Peyer's patch (tissue), 4 donors: Measurements from ENCODE around the gene REXO1. TPM values are rescaled to one million over a fixed set of nuclear protein-coding genes. Genes with fewer than 3 reads are reported as not detected.

Experiments used
- DNase-seq, 3 donors: peaks; one replicate each; pipeline ENCODE4 v3.0.0-alpha.2; 2017 to 2019
- H3K27ac ChIP-seq, 4 donors: fragments of 200-600 bp; sonication (generic); one replicate each; pipeline ENCODE4 v1.5.1; 2016 to 2019
- H3K27me3 ChIP-seq, 2 donors: fragments of 200-600 bp; sonication (generic); one replicate each; pipeline ENCODE4 v1.5.1; 2019
- H3K36me3 ChIP-seq, 3 donors: fragments of 200-600 bp; sonication (generic); one replicate each; pipeline ENCODE4 v1.5.1; 2016 to 2019
- H3K4me1 ChIP-seq, 4 donors: fragments of 200-600 bp; sonication (generic); one replicate each; pipeline ENCODE4 v1.5.1; 2016 to 2019
- H3K4me3 ChIP-seq, 4 donors: fragments of 200-600 bp; sonication (generic); 1 replicate in 3 of 4; 2 replicates in 1 of 4; pipeline ENCODE4 v1.5.1; 2016 to 2019; ENCODE audit warnings: mild to moderate bottlenecking in 1 of 4
- H3K9me3 ChIP-seq, 4 donors: fragments of 200-600 bp; sonication (generic); one replicate each; pipeline ENCODE4 v1.5.1; 2016 to 2019; ENCODE audit warnings: mild to moderate bottlenecking in 1 of 4
- POLR2A ChIP-seq, 2 donors: fragments of 450-650 bp; IDR thresholded peaks; one replicate each; pipeline ENCODE4 v1.5.1; 2017; ENCODE audit warnings: antibody characterized with exemption in 2 of 2, mild to moderate bottlenecking in 2 of 2, moderate library complexity in 2 of 2
- total RNA-seq, 4 donors: library from RNA; depleted of rRNA; stranded (reverse); fragments of >200 nt; gene quantifications; one replicate each; pipeline ENCODE4 v1.1.0, GENCODE V29; 2016
- TF ChIP-seq, protein P1 (sequence below), 6 experiments: fragments of 450-650 bp in 4 of 6; fragments of 200-600 bp in 2 of 6; sonication (generic) in 1 of 6; IDR thresholded peaks; one replicate each; pipeline ENCODE4 v1.5.1; 2017 to 2019; ENCODE audit warnings: antibody characterized with exemption in 6 of 6, mild to moderate bottlenecking in 3 of 6, moderate library complexity in 1 of 6

REXO1 gene
- total RNA-seq, 4 donors from 2014 or later: 47.0 to 101 (median 57.2) TPM

DNA sequence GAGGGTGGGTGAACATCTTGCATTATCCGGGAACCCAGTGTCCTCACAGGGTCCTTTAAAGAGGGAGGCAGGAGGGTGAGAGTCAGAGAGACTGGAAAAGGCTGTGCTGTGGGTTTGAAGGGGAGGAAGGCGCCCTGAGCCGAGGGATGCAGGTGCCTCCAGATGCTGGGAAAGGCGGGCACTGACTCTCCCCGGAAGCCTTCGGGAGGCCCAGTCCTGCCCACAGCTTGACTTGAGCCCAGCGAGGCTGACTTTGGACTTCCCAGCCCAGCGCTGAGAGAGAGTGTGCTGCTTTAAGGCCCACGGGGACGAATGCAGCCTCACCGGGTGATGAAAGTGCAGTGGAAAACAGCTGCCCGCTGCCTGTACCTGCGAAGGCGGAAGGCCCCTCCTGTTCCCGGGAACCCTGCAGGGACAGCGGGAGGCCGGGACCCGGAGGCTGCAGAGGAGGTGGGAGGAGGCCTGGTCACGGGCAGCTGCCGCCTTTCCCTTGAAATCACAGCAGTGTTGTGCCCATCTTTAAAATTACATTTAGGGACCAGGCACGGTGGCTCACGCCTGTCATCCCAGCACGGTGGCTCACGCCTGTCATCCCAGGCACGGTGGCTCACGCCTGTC is 16.1 kb downstream of the REXO1 start:
- H3K4me3 ChIP-seq: no peak overlapping the region
- H3K4me1 ChIP-seq: peaks cover 0 to 5% (median 0%) of the 10 kb centered on the region in 4 donors
- DNase-seq: no peak
- no peaks in the 10 kb centered on the region for H3K9me3 ChIP-seq
- TF ChIP-seq, protein P1, sequence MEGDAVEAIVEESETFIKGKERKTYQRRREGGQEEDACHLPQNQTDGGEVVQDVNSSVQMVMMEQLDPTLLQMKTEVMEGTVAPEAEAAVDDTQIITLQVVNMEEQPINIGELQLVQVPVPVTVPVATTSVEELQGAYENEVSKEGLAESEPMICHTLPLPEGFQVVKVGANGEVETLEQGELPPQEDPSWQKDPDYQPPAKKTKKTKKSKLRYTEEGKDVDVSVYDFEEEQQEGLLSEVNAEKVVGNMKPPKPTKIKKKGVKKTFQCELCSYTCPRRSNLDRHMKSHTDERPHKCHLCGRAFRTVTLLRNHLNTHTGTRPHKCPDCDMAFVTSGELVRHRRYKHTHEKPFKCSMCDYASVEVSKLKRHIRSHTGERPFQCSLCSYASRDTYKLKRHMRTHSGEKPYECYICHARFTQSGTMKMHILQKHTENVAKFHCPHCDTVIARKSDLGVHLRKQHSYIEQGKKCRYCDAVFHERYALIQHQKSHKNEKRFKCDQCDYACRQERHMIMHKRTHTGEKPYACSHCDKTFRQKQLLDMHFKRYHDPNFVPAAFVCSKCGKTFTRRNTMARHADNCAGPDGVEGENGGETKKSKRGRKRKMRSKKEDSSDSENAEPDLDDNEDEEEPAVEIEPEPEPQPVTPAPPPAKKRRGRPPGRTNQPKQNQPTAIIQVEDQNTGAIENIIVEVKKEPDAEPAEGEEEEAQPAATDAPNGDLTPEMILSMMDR (IDR thresholded peaks at IDR 0.05): no peak
- no peak for TF ChIP-seq POLR2A (IDR thresholded peaks at IDR 0.05)
- H3K27ac ChIP-seq: no peak overlapping the region
- H3K36me3 ChIP-seq: peaks cover 0 to 19% (median 0%) of the 10 kb centered on the region in 3 donors
- no peaks in the 10 kb centered on the region for H3K27me3 ChIP-seq

GRCh38 chr19:1830978-1831377 is 17.3 kb downstream of the REXO1 start:
- Histone ChIP-seq H3K27ac (no peak overlapping the region), H3K36me3 (peaks cover 0 to 22% (median 0%) of the 10 kb centered on the region in 3 donors), H3K27me3 (no peaks in the 10 kb centered on the region), H3K4me1 (peaks cover 0 to 12% (median 5%) of the 10 kb centered on the region in 4 donors), H3K9me3 (no peaks in the 10 kb centered on the region), H3K4me3 (no peak overlapping the region)
- DNase-seq: no peak
- TF ChIP-seq, protein P1 (IDR thresholded peaks at IDR 0.05): no peak
- TF ChIP-seq POLR2A (IDR thresholded peaks at IDR 0.05): no peak

DNA sequence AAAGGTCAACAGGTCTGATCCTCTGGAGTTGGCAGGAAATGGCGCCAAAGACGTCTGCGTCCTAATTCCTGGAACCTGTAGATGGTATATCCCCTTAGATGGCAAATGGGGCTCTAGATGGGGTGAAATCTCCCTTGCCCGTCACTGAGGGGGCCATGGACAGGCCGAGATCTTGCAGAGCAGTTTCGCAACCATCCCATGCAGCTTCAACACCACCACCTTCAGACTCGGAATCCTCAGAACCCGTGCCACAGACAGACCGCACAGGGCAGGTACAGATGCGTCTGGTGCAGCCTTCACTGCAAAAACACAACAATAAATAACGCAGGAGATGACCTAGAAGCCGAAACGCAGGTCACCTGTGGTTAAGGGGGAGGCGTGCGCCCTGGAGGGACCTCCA is 17.7 kb downstream of the REXO1 start:
- Histone ChIP-seq H3K36me3 (peaks cover 0 to 23% (median 0%) of the 10 kb centered on the region in 3 donors), H3K4me1 (peaks cover 0 to 14% (median 7%) of the 10 kb centered on the region in 4 donors), H3K4me3 (no peak overlapping the region), H3K9me3 (no peaks in the 10 kb centered on the region), H3K27me3 (no peaks in the 10 kb centered on the region), H3K27ac (no peak overlapping the region)
- TF ChIP-seq, protein P1 (IDR thresholded peaks at IDR 0.05): no peak
- no peak for TF ChIP-seq POLR2A (IDR thresholded peaks at IDR 0.05)
- DNase-seq: no peak

GRCh38 chr19:1829958-1830357 is 18.3 kb downstream of the REXO1 start:
- TF ChIP-seq POLR2A (IDR thresholded peaks at IDR 0.05): no peak
- TF ChIP-seq, protein P1 (IDR thresholded peaks at IDR 0.05): no peak
- DNase-seq: no peak
- no peaks in the 10 kb centered on the region for H3K9me3 ChIP-seq
- H3K36me3 ChIP-seq: peaks cover 0 to 29% (median 0%) of the 10 kb centered on the region in 3 donors
- no peak overlapping the region for H3K4me3 ChIP-seq
- no peaks in the 10 kb centered on the region for H3K27me3 ChIP-seq
- peaks cover 0 to 14% (median 7%) of the 10 kb centered on the region in 4 donors for H3K4me1 ChIP-seq
- no peak overlapping the region for H3K27ac ChIP-seq

DNA sequence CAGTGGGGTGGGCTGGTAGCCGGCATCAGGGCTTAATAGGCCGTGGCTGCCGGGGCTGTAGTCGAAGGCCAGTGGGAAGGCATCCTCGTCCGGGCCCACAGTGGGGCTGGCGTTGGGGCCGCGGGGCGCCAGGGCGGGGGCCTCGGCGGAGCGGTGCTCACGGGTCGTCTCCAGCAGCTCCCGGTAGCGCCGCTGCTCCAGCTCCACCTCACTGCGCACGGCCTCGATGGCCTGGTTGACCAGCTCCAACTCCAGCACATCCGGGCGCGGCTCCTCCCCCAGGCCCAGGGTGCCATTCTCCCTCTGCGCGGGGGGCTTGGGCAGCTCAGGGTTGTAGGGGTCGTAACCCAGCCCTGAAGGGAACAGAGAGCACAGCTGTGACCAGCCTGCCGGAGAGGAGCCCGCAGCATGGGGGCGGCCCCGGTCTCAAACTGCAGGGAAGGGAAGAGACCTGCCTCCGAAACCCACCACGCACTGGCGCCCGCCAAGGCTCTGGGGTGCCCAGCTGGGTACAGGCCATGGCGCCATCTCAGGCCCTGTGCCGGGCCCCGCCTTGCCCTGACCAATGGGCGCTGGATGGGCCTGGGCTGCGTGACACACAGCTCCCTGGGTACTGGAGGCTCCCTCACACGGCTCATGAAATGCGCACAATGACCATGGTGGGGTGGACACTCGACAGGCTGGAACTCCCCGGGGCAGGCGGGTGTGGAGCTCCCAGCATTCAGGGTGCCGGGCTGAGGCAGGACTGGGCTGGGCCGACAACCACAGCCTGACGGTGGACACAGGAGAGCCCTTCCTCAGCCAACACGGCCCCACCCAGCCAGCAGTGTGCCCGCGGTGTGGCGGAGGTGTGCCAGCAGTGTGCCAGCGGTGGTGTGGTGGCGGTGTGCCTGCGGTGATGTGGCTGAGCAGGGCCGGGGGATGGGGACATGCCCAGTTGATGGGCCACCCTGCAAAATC is 19.7 kb downstream of the REXO1 start:
- no peak for DNase-seq

More for the DNA sequence above, 19.7 kb downstream of the REXO1 start:
- Histone ChIP-seq H3K27ac (no peak overlapping the region), H3K36me3 (peaks cover 0 to 43% (median 0%) of the 10 kb centered on the region in 3 donors), H3K4me1 (peaks cover 0 to 14% (median 7%) of the 10 kb centered on the region in 4 donors), H3K9me3 (no peaks in the 10 kb centered on the region), H3K27me3 (no peaks in the 10 kb centered on the region), H3K4me3 (no peak overlapping the region)
- TF ChIP-seq, protein P1 (IDR thresholded peaks at IDR 0.05): no peak
- TF ChIP-seq POLR2A (IDR thresholded peaks at IDR 0.05): no peak
